ENCODE measurements around the gene SSH2.

SSH2 gene

GRCh38 chr17:29714146-29714545 lies 215.9 kb downstream of the SSH2 start:
- H3K4me1 ChIP-seq (ENCODE audit: insufficient read depth, low read length) = peaks cover 30% of the 10 kb centered on the region
- no peak overlapping the region for H3K4me3 ChIP-seq (ENCODE audit: low read length)
- no peaks in the 10 kb centered on the region for H3K9me3 ChIP-seq (ENCODE audit: insufficient read depth, low read depth, low read length)
- H3K9ac ChIP-seq (ENCODE audit: low read depth, low read length) = no peak overlapping the region
- 68% methylated on average over 1 of the region's 1 CpG for WGBS
- H3K36me3 ChIP-seq (ENCODE audit: insufficient read depth, low read length) = no peaks in the 10 kb centered on the region
- no peaks in the 10 kb centered on the region for H3K27me3 ChIP-seq (ENCODE audit: insufficient read depth, low read length)
- no peak overlapping the region for H3K27ac ChIP-seq (ENCODE audit: low read depth, low read length)

GRCh38 chr17:29713626-29714025 lies 216.4 kb downstream of the SSH2 start:
- no peaks in the 10 kb centered on the region for H3K9me3 ChIP-seq (ENCODE audit: insufficient read depth, low read depth, low read length)
- H3K27me3 ChIP-seq (ENCODE audit: insufficient read depth, low read length) = no peaks in the 10 kb centered on the region
- peaks cover 25% of the 10 kb centered on the region for H3K4me1 ChIP-seq (ENCODE audit: insufficient read depth, low read length)
- H3K36me3 ChIP-seq (ENCODE audit: insufficient read depth, low read length) = no peaks in the 10 kb centered on the region
- H3K9ac ChIP-seq (ENCODE audit: low read depth, low read length) = no peak overlapping the region
- no peak overlapping the region for H3K27ac ChIP-seq (ENCODE audit: low read depth, low read length)
- no peak overlapping the region for H3K4me3 ChIP-seq (ENCODE audit: low read length)

GRCh38 chr17:29711588-29712385 lies 218.2 kb downstream of the SSH2 start:
- Histone ChIP-seq H3K27me3 (ENCODE audit: insufficient read depth, low read length) (no peaks in the 10 kb centered on the region), H3K4me3 (ENCODE audit: low read length) (no peak overlapping the region), H3K9ac (ENCODE audit: low read depth, low read length) (no peak overlapping the region), H3K36me3 (ENCODE audit: insufficient read depth, low read length) (no peaks in the 10 kb centered on the region), H3K9me3 (ENCODE audit: insufficient read depth, low read depth, low read length) (no peaks in the 10 kb centered on the region), H3K27ac (ENCODE audit: low read depth, low read length) (peak overlapping the region; percentile 61), H3K4me1 (ENCODE audit: insufficient read depth, low read length) (peaks cover 11% of the 10 kb centered on the region)
- WGBS = 83% methylated on average over 10 of the region's 11 CpGs

- Histone ChIP-seq H3K27me3 (ENCODE audit: insufficient read depth, low read length) (no peaks in the 10 kb centered on the region), H3K4me3 (ENCODE audit: low read length) (no peak overlapping the region), H3K36me3 (ENCODE audit: insufficient read depth, low read length) (no peaks in the 10 kb centered on the region), H3K9me3 (ENCODE audit: insufficient read depth, low read depth, low read length) (no peaks in the 10 kb centered on the region), H3K9ac (ENCODE audit: low read depth, low read length) (no peak overlapping the region), H3K4me1 (ENCODE audit: insufficient read depth, low read length) (peaks cover 16% of the 10 kb centered on the region), H3K27ac (ENCODE audit: low read depth, low read length) (no peak overlapping the region)
- WGBS = 83% methylated on average over 5 of the region's 5 CpGs
Observed at GRCh38 chr17:29710891-29711418, 219.1 kb downstream of the SSH2 start.

- Histone ChIP-seq H3K36me3 (ENCODE audit: insufficient read depth, low read length) (no peaks in the 10 kb centered on the region), H3K27ac (ENCODE audit: low read depth, low read length) (no peak overlapping the region), H3K4me3 (ENCODE audit: low read length) (no peak overlapping the region), H3K4me1 (ENCODE audit: insufficient read depth, low read length) (peaks cover 16% of the 10 kb centered on the region), H3K27me3 (ENCODE audit: insufficient read depth, low read length) (no peaks in the 10 kb centered on the region), H3K9me3 (ENCODE audit: insufficient read depth, low read depth, low read length) (no peaks in the 10 kb centered on the region), H3K9ac (ENCODE audit: low read depth, low read length) (no peak overlapping the region)
- WGBS = 87% methylated on average over 1 of the region's 1 CpG
Observed at GRCh38 chr17:29710520-29710884, 219.5 kb downstream of the SSH2 start.

GRCh38 chr17:29709866-29710519 lies 220.0 kb downstream of the SSH2 start:
- Histone ChIP-seq H3K9ac (ENCODE audit: low read depth, low read length) (no peak overlapping the region), H3K36me3 (ENCODE audit: insufficient read depth, low read length) (no peaks in the 10 kb centered on the region), H3K4me3 (ENCODE audit: low read length) (no peak overlapping the region), H3K9me3 (ENCODE audit: insufficient read depth, low read depth, low read length) (no peaks in the 10 kb centered on the region), H3K4me1 (ENCODE audit: insufficient read depth, low read length) (peaks cover 16% of the 10 kb centered on the region), H3K27ac (ENCODE audit: low read depth, low read length) (no peak overlapping the region), H3K27me3 (ENCODE audit: insufficient read depth, low read length) (no peaks in the 10 kb centered on the region)
- 93% methylated on average over 3 of the region's 3 CpGs for WGBS

GRCh38 chr17:29707212-29707571 lies 222.8 kb downstream of the SSH2 start:
- Histone ChIP-seq H3K27me3 (ENCODE audit: insufficient read depth, low read length) (no peaks in the 10 kb centered on the region), H3K4me3 (ENCODE audit: low read length) (no peak overlapping the region), H3K27ac (ENCODE audit: low read depth, low read length) (no peak overlapping the region), H3K9ac (ENCODE audit: low read depth, low read length) (no peak overlapping the region), H3K9me3 (ENCODE audit: insufficient read depth, low read depth, low read length) (no peaks in the 10 kb centered on the region), H3K36me3 (ENCODE audit: insufficient read depth, low read length) (no peaks in the 10 kb centered on the region), H3K4me1 (ENCODE audit: insufficient read depth, low read length) (peaks cover 13% of the 10 kb centered on the region)

- peaks cover 5% of the 10 kb centered on the region; the same call in 1 of the 2 replicates for H3K4me1 ChIP-seq (ENCODE audit: insufficient read depth, low read length)
- H3K9ac ChIP-seq (ENCODE audit: low read depth, low read length) = no peak overlapping the region
- no peaks in the 10 kb centered on the region; the same call in 1 of the 2 replicates for H3K36me3 ChIP-seq (ENCODE audit: insufficient read depth, low read length)
- H3K27ac ChIP-seq (ENCODE audit: low read depth, low read length) = no peak overlapping the region
- no peak overlapping the region for H3K4me3 ChIP-seq (ENCODE audit: low read length)
- H3K27me3 ChIP-seq (ENCODE audit: insufficient read depth, low read length) = no peaks in the 10 kb centered on the region
- H3K9me3 ChIP-seq (ENCODE audit: insufficient read depth, low read depth, low read length) = no peaks in the 10 kb centered on the region
Observed at GRCh38 chr17:29706045-29706431, 224.0 kb downstream of the SSH2 start.

- WGBS = 97% methylated on average over 3 of the region's 3 CpGs
- Histone ChIP-seq H3K36me3 (ENCODE audit: insufficient read depth, low read length) (no peaks in the 10 kb centered on the region; the same call in 1 of the 2 replicates), H3K4me3 (ENCODE audit: low read length) (no peak overlapping the region), H3K9me3 (ENCODE audit: insufficient read depth, low read depth, low read length) (no peaks in the 10 kb centered on the region), H3K9ac (ENCODE audit: low read depth, low read length) (no peak overlapping the region), H3K27me3 (ENCODE audit: insufficient read depth, low read length) (no peaks in the 10 kb centered on the region), H3K4me1 (ENCODE audit: insufficient read depth, low read length) (0 out of 2 replicates have a peak, but pooled peaks cover 5% of the 10 kb centered on the region), H3K27ac (ENCODE audit: low read depth, low read length) (no peak overlapping the region)
Observed at GRCh38 chr17:29705386-29705785, 224.6 kb downstream of the SSH2 start.

GRCh38 chr17:29699283-29699682 lies 230.7 kb downstream of the SSH2 start:
- 92% methylated on average over 2 of the region's 2 CpGs for WGBS
- H3K9ac ChIP-seq (ENCODE audit: low read depth, low read length) = no peak overlapping the region

GRCh38 chr17:29698837-29699236 lies 231.2 kb downstream of the SSH2 start:
- Histone ChIP-seq H3K27ac (ENCODE audit: low read depth, low read length) (no peak overlapping the region), H3K4me3 (ENCODE audit: low read length) (no peak overlapping the region), H3K4me1 (ENCODE audit: insufficient read depth, low read length) (no peaks in the 10 kb centered on the region), H3K9me3 (ENCODE audit: insufficient read depth, low read depth, low read length) (no peaks in the 10 kb centered on the region), H3K36me3 (ENCODE audit: insufficient read depth, low read length) (no peaks in the 10 kb centered on the region; the same call in 1 of the 2 replicates), H3K9ac (ENCODE audit: low read depth, low read length) (no peak overlapping the region), H3K27me3 (ENCODE audit: insufficient read depth, low read length) (no peaks in the 10 kb centered on the region)
- 88% methylated on average over 1 of the region's 1 CpG for WGBS

More at GRCh38 chr17:29699283-29699682, 230.7 kb downstream of the SSH2 start:
- Histone ChIP-seq H3K4me3 (ENCODE audit: low read length) (no peak overlapping the region), H3K4me1 (ENCODE audit: insufficient read depth, low read length) (no peaks in the 10 kb centered on the region), H3K9me3 (ENCODE audit: insufficient read depth, low read depth, low read length) (no peaks in the 10 kb centered on the region), H3K27me3 (ENCODE audit: insufficient read depth, low read length) (no peaks in the 10 kb centered on the region), H3K36me3 (ENCODE audit: insufficient read depth, low read length) (no peaks in the 10 kb centered on the region; the same call in 1 of the 2 replicates), H3K27ac (ENCODE audit: low read depth, low read length) (no peak overlapping the region)
